ENCODE measurements around the gene CTSK. TPM values are rescaled to one million over a fixed set of nuclear protein-coding genes. Genes with fewer than 3 reads are reported as not detected.

CTSK gene
- total RNA-seq, 4 donors from 2014 or later: 3.0 to 71.7 (median 38.5) TPM

GRCh38 chr1:150765296-150765976, 42.6 kb downstream of the CTSK start, which contains the start of gene CTSS:
Gene CTSS (minus strand): TSS chr1:150765778. CDS start chr1:150764763, 1,015 bp downstream.
- Histone ChIP-seq H3K4me1 (peaks cover 0 to 28% (median 5%) of the 10 kb centered on the region in 3 donors), H3K36me3 (no peaks in the 10 kb centered on the region), H3K27ac (peak within 1 kb of the TSS; percentile 72 to 85 (median 78)), H3K27me3 (no peaks in the 10 kb centered on the region), H3K4me3 (peak within 1 kb of the TSS; percentile 14 to 62 (median 42)), H3K9me3 (no peaks in the 10 kb centered on the region)
- TF ChIP-seq POLR2A (IDR thresholded peaks at IDR 0.05): peak in 1 of 4 donors; percentile 38
- no peak for TF ChIP-seq CTCF (IDR thresholded peaks at IDR 0.05)
- WGBS, 2 donors: 2% methylated on average over 4 of the region's 4 CpGs
- intact Hi-C loops (cut with DNase I): no loop called here
- DNase-seq: no peak

GRCh38 chr1:150764617-150765101, 43.4 kb downstream of the CTSK start:
- Histone ChIP-seq H3K27me3 (no peaks in the 10 kb centered on the region), H3K4me1 (peaks cover 0 to 28% (median 5%) of the 10 kb centered on the region in 3 donors), H3K36me3 (no peaks in the 10 kb centered on the region), H3K4me3 (peak overlapping the region in 3 of 4 donors; percentile 40 to 62 (median 44)), H3K27ac (peak overlapping the region in 3 of 4 donors; percentile 25 to 85 (median 82)), H3K9me3 (no peaks in the 10 kb centered on the region)
- TF ChIP-seq CTCF (IDR thresholded peaks at IDR 0.05) (no peak), POLR2A (IDR thresholded peaks at IDR 0.05) (no peak)
- intact Hi-C loops (cut with DNase I): no loop called here
- WGBS, 2 donors: 19 to 33% methylated on average over 2 of the region's 2 CpGs
- no peak for DNase-seq

GRCh38 chr1:150763018-150763417, 45.0 kb downstream of the CTSK start:
- WGBS, 2 donors: 79 to 85% methylated on average over 3 of the region's 3 CpGs
- TF ChIP-seq CTCF (IDR thresholded peaks at IDR 0.05): no peak
- TF ChIP-seq POLR2A (IDR thresholded peaks at IDR 0.05): no peak

GRCh38 chr1:150762552-150762951, 45.5 kb downstream of the CTSK start:
- no peak for DNase-seq
- H3K27ac ChIP-seq: no peak overlapping the region
- no peaks in the 10 kb centered on the region for H3K27me3 ChIP-seq
- TF ChIP-seq POLR2A (IDR thresholded peaks at IDR 0.05) (no peak), CTCF (IDR thresholded peaks at IDR 0.05) (no peak)
- intact Hi-C loops (cut with DNase I): no loop called here
- no peaks in the 10 kb centered on the region for H3K36me3 ChIP-seq
- no peak overlapping the region for H3K4me3 ChIP-seq
- peaks cover 0 to 31% (median 5%) of the 10 kb centered on the region in 3 donors for H3K4me1 ChIP-seq
- WGBS, 2 donors: 77 to 79% methylated on average over 2 of the region's 2 CpGs
- H3K9me3 ChIP-seq: no peaks in the 10 kb centered on the region

More at GRCh38 chr1:150763018-150763417, 45.0 kb downstream of the CTSK start:
- Histone ChIP-seq H3K4me3 (no peak overlapping the region), H3K36me3 (no peaks in the 10 kb centered on the region), H3K27me3 (no peaks in the 10 kb centered on the region), H3K27ac (no peak overlapping the region), H3K9me3 (no peaks in the 10 kb centered on the region), H3K4me1 (peaks cover 0 to 28% (median 5%) of the 10 kb centered on the region in 3 donors)
- no peak for DNase-seq
- intact Hi-C loops (cut with DNase I): no loop called here

- intact Hi-C loops (cut with DNase I): no loop called here
These were observed 46.3 kb downstream of the CTSK start for GRCh38 chr1:150761801-150762200.

More at GRCh38 chr1:150761801-150762200, 46.3 kb downstream of the CTSK start:
- 81 to 91% methylated on average over 1 of the region's 1 CpG for WGBS, 2 donors
- DNase-seq: no peak
- Histone ChIP-seq H3K9me3 (no peaks in the 10 kb centered on the region), H3K4me1 (peaks cover 0 to 39% (median 5%) of the 10 kb centered on the region in 3 donors), H3K36me3 (no peaks in the 10 kb centered on the region), H3K4me3 (no peak overlapping the region), H3K27ac (no peak overlapping the region), H3K27me3 (no peaks in the 10 kb centered on the region)
- TF ChIP-seq POLR2A (IDR thresholded peaks at IDR 0.05): no peak
- TF ChIP-seq CTCF (IDR thresholded peaks at IDR 0.05): no peak

Data from esophagus squamous epithelium (tissue), 5 donors.